Colonic mucosa (tissue), 4 donors: ENCODE measurements around the gene RASGRP1. TPM values are rescaled to one million over a fixed set of nuclear protein-coding genes. Genes with fewer than 3 reads are reported as not detected.
"Not testable (repeated sequence)": the region's sequence is repeated elsewhere in the genome, so short reads cannot be mapped to it uniquely, and the experiment has no call there.

Source experiments
- DNase-seq: peaks from one replicate; pipeline ENCODE4 v3.0.0-alpha.2; 2020
- H3K27ac ChIP-seq: fragments of 200-600 bp; one replicate; pipeline ENCODE4 v1.8.0; 2021
- H3K27me3 ChIP-seq: fragments of 200-600 bp; one replicate; pipeline ENCODE4 v1.8.0; 2021
- H3K36me3 ChIP-seq: fragments of 200-600 bp; one replicate; pipeline ENCODE4 v1.8.0; 2021
- H3K4me1 ChIP-seq: fragments of 200-600 bp; one replicate; pipeline ENCODE4 v1.8.0; 2021; ENCODE audit warnings: mild to moderate bottlenecking
- H3K4me3 ChIP-seq: fragments of 200-600 bp; one replicate; pipeline ENCODE4 v1.8.0; 2021
- H3K9ac ChIP-seq, 2 donors: one replicate each; pipeline ENCODE4 v1.7.0; 2013; ENCODE audit warnings: control low read depth in 2 of 2, low read depth in 2 of 2, low read length in 2 of 2
- H3K9me3 ChIP-seq: fragments of 200-600 bp; one replicate; pipeline ENCODE4 v1.8.0; 2021
- CTCF ChIP-seq: fragments of 200-600 bp; IDR thresholded peaks from one replicate; pipeline ENCODE4 v1.8.0; 2022; ENCODE audit warnings: antibody characterized with exemption, mild to moderate bottlenecking
- intact Hi-C: fragments of 100-400 bp; cut with DNase I; formaldehyde crosslinking; loops from one replicate; pipeline ENCODE4 v1.14.1; 2022
- total RNA-seq, 2 donors: library from RNA; stranded (reverse); fragmentation: NEBNext Ultra II Directional in 1 of 2; extraction: Animal tissue kit (Norgen Biotek cat#: 25700) in 1 of 2; gene quantifications; one replicate each; pipeline ENCODE4 v1.2.1, GENCODE V29; 2021
- donor health status: healthy.
- donor health status: DM: no; HTN: no; CAD: no.
- donor health status: DM: no; HTN: no; CAD: no.

Gene RASGRP1
- total RNA-seq, 2 donors from 2014 or later: 0.96 to 1.5 TPM

GRCh38 chr15:38588672-38589071 lies 24.1 kb upstream of the RASGRP1 start:
- H3K9me3 ChIP-seq: no peaks in the 10 kb centered on the region
- intact Hi-C loops: no loop called here
- H3K27ac ChIP-seq: no peak overlapping the region
- no peaks in the 10 kb centered on the region for H3K27me3 ChIP-seq
- no peak overlapping the region for H3K4me3 ChIP-seq
- no peaks in the 10 kb centered on the region for H3K36me3 ChIP-seq
- no peak overlapping the region for H3K9ac ChIP-seq
- TF ChIP-seq CTCF: no peak
- DNase-seq: no peak
- H3K4me1 ChIP-seq: no peaks in the 10 kb centered on the region

GRCh38 chr15:38587214-38587613 lies 22.6 kb upstream of the RASGRP1 start:
- H3K9me3 ChIP-seq: no peaks in the 10 kb centered on the region
- H3K27ac ChIP-seq: no peak overlapping the region
- intact Hi-C loops: no loop called here
- no peaks in the 10 kb centered on the region for H3K4me1 ChIP-seq
- no peak overlapping the region for H3K9ac ChIP-seq
- no peak for DNase-seq
- no peak overlapping the region for H3K4me3 ChIP-seq
- H3K27me3 ChIP-seq: no peaks in the 10 kb centered on the region
- no peak for TF ChIP-seq CTCF
- no peaks in the 10 kb centered on the region for H3K36me3 ChIP-seq

GRCh38 chr15:38586005-38586404 lies 21.4 kb upstream of the RASGRP1 start:
- H3K27ac ChIP-seq, intact Hi-C loops, DNase-seq, H3K9ac ChIP-seq, H3K36me3 ChIP-seq, H3K9me3 ChIP-seq, H3K4me1 ChIP-seq, H3K4me3 ChIP-seq, H3K27me3 ChIP-seq: not testable (repeated sequence)

GRCh38 chr15:38578626-38579025 lies 14.0 kb upstream of the RASGRP1 start:
- no peak overlapping the region for H3K27ac ChIP-seq
- H3K27me3 ChIP-seq: no peaks in the 10 kb centered on the region
- H3K36me3 ChIP-seq: no peaks in the 10 kb centered on the region
- TF ChIP-seq CTCF: no peak
- intact Hi-C loops: no loop called here
- no peak for DNase-seq
- H3K9me3 ChIP-seq: no peaks in the 10 kb centered on the region
- H3K9ac ChIP-seq: no peak overlapping the region
- H3K4me1 ChIP-seq: no peaks in the 10 kb centered on the region
- no peak overlapping the region for H3K4me3 ChIP-seq

- TF ChIP-seq CTCF: no peak
- H3K9me3 ChIP-seq: no peaks in the 10 kb centered on the region
Measured at GRCh38 chr15:38577424-38577987, 12.9 kb upstream of the RASGRP1 start.

GRCh38 chr15:38576837-38577236 lies 12.2 kb upstream of the RASGRP1 start:
- no peak for TF ChIP-seq CTCF

More at GRCh38 chr15:38577424-38577987, 12.9 kb upstream of the RASGRP1 start:
- Histone ChIP-seq H3K4me3 (no peak overlapping the region), H3K9ac (no peak overlapping the region), H3K4me1 (no peaks in the 10 kb centered on the region), H3K27me3 (no peaks in the 10 kb centered on the region), H3K36me3 (no peaks in the 10 kb centered on the region), H3K27ac (no peak overlapping the region)
- no peak for DNase-seq
- intact Hi-C loops: no loop called here

More at GRCh38 chr15:38576837-38577236, 12.2 kb upstream of the RASGRP1 start:
- Histone ChIP-seq H3K36me3 (no peaks in the 10 kb centered on the region), H3K27ac (no peak overlapping the region), H3K27me3 (no peaks in the 10 kb centered on the region), H3K4me1 (no peaks in the 10 kb centered on the region), H3K4me3 (no peak overlapping the region), H3K9ac (no peak overlapping the region), H3K9me3 (no peaks in the 10 kb centered on the region)
- DNase-seq: no peak
- intact Hi-C loops: no loop called here
